ENCODE results near the gene KCNJ1. TPM values are rescaled to one million over a fixed set of nuclear protein-coding genes. Genes with fewer than 3 reads are reported as not detected.
A peak's percentile ranks its signal among the peaks of the same experiment; 100 is the strongest.

KCNJ1 gene
- total RNA-seq = not detected in 2 replicates

- no peak within 1 kb of the TSS for H3K4me3 ChIP-seq (ENCODE audit: insufficient read depth, low read length)
- peaks cover 16% of the 10 kb centered on the region for H3K4me1 ChIP-seq (ENCODE audit: insufficient read depth, low read length)
- peaks cover 5% of the 10 kb centered on the region for H3K27me3 ChIP-seq (ENCODE audit: insufficient read depth, low read length)
- TF ChIP-seq CTCF (IDR thresholded peaks at IDR 0.05; ENCODE audit: extremely low read depth, low read depth, low read length) = no peak
- no peaks in the 10 kb centered on the region for H3K9me3 ChIP-seq (ENCODE audit: low read depth, low read length)
- H3K27ac ChIP-seq (ENCODE audit: low read depth, low read length) = no peak within 1 kb of the TSS
- H3K79me2 ChIP-seq (ENCODE audit: insufficient read depth, low read length) = no peaks in the 10 kb centered on the region
- H4K20me1 ChIP-seq (ENCODE audit: insufficient read depth, low read length) = no peaks in the 10 kb centered on the region
- H3K36me3 ChIP-seq (ENCODE audit: insufficient read depth, low read length) = no peaks in the 10 kb centered on the region
- no peak for DNase-seq (ENCODE audit: insufficient read length, low spot score, missing footprints)
- no peak within 1 kb of the TSS for H3K4me2 ChIP-seq (ENCODE audit: insufficient read depth, low read length)
- no peak within 1 kb of the TSS for H2AFZ ChIP-seq (ENCODE audit: low read length)
These were observed at the start of gene KCNJ1 for GRCh38 chr11:128867277-128867676. Gene KCNJ1, minus strand, starts transcription at chr11:128867296. Its CDS starts 27,053 bp downstream, at chr11:128840243.

- DNase-seq (ENCODE audit: insufficient read length, low spot score, missing footprints) = peak; percentile 14
- Histone ChIP-seq H4K20me1 (ENCODE audit: insufficient read depth, low read length) (no peaks in the 10 kb centered on the region), H2AFZ (ENCODE audit: low read length) (no peak overlapping the region), H3K36me3 (ENCODE audit: insufficient read depth, low read length) (no peaks in the 10 kb centered on the region), H3K9me3 (ENCODE audit: low read depth, low read length) (no peaks in the 10 kb centered on the region), H3K27me3 (ENCODE audit: insufficient read depth, low read length) (peaks cover 25% of the 10 kb centered on the region), H3K79me2 (ENCODE audit: insufficient read depth, low read length) (no peaks in the 10 kb centered on the region), H3K4me2 (ENCODE audit: insufficient read depth, low read length) (no peak overlapping the region), H3K4me3 (ENCODE audit: insufficient read depth, low read length) (no peak overlapping the region), H3K27ac (ENCODE audit: low read depth, low read length) (no peak overlapping the region), H3K4me1 (ENCODE audit: insufficient read depth, low read length) (no peaks in the 10 kb centered on the region)
- TF ChIP-seq CTCF (IDR thresholded peaks at IDR 0.05; ENCODE audit: extremely low read depth, low read depth, low read length) = no peak
These were observed 49.6 kb upstream of the KCNJ1 start for GRCh38 chr11:128916681-128917080.

- H3K4me1 ChIP-seq (ENCODE audit: insufficient read depth, low read length) = no peaks in the 10 kb centered on the region
- peaks cover 19% of the 10 kb centered on the region for H3K27me3 ChIP-seq (ENCODE audit: insufficient read depth, low read length)
- no peak overlapping the region for H3K4me3 ChIP-seq (ENCODE audit: insufficient read depth, low read length)
- no peaks in the 10 kb centered on the region for H3K36me3 ChIP-seq (ENCODE audit: insufficient read depth, low read length)
- H3K79me2 ChIP-seq (ENCODE audit: insufficient read depth, low read length) = no peaks in the 10 kb centered on the region
- H3K9me3 ChIP-seq (ENCODE audit: low read depth, low read length) = no peaks in the 10 kb centered on the region
- no peak for DNase-seq (ENCODE audit: insufficient read length, low spot score, missing footprints)
- H4K20me1 ChIP-seq (ENCODE audit: insufficient read depth, low read length) = no peaks in the 10 kb centered on the region
- no peak overlapping the region for H3K27ac ChIP-seq (ENCODE audit: low read depth, low read length)
- no peak overlapping the region for H2AFZ ChIP-seq (ENCODE audit: low read length)
- H3K4me2 ChIP-seq (ENCODE audit: insufficient read depth, low read length) = no peak overlapping the region
- TF ChIP-seq CTCF (IDR thresholded peaks at IDR 0.05; ENCODE audit: extremely low read depth, low read depth, low read length) = no peak
These were observed 49.0 kb upstream of the KCNJ1 start for GRCh38 chr11:128916037-128916572.

- H3K79me2 ChIP-seq (ENCODE audit: insufficient read depth, low read length) = no peaks in the 10 kb centered on the region
- no peaks in the 10 kb centered on the region for H3K36me3 ChIP-seq (ENCODE audit: insufficient read depth, low read length)
- H3K9me3 ChIP-seq (ENCODE audit: low read depth, low read length) = no peaks in the 10 kb centered on the region
- H3K27ac ChIP-seq (ENCODE audit: low read depth, low read length) = no peak overlapping the region
- no peaks in the 10 kb centered on the region for H3K4me1 ChIP-seq (ENCODE audit: insufficient read depth, low read length)
- no peak overlapping the region for H2AFZ ChIP-seq (ENCODE audit: low read length)
- H3K27me3 ChIP-seq (ENCODE audit: insufficient read depth, low read length) = peaks cover 12% of the 10 kb centered on the region
- peak; percentile 29 for DNase-seq (ENCODE audit: insufficient read length, low spot score, missing footprints)
- H4K20me1 ChIP-seq (ENCODE audit: insufficient read depth, low read length) = no peaks in the 10 kb centered on the region
- no peak overlapping the region for H3K4me2 ChIP-seq (ENCODE audit: insufficient read depth, low read length)
- no peak overlapping the region for H3K4me3 ChIP-seq (ENCODE audit: insufficient read depth, low read length)
- TF ChIP-seq CTCF (IDR thresholded peaks at IDR 0.05; ENCODE audit: extremely low read depth, low read depth, low read length) = no peak
These were observed 48.0 kb upstream of the KCNJ1 start for GRCh38 chr11:128915149-128915521.
